Lower lobe of right lung (tissue), 2 donors: Measurements from ENCODE around the gene NKX2-1. TPM values are rescaled to one million over a fixed set of nuclear protein-coding genes. Genes with fewer than 3 reads are reported as not detected.
A peak's percentile ranks its signal among the peaks of the same experiment; 100 is the strongest.

Experiments
- ATAC-seq, 2 donors: fragments of 200-7000 bp; cut with Tn5 transposase; one replicate each; pipeline ENCODE4 v1.9.1; 2020 to 2022; ENCODE audit warnings: mild to moderate bottlenecking in 2 of 2, moderate library complexity in 2 of 2
- DNase-seq: peaks from one replicate; pipeline ENCODE4 v3.0.0-alpha.2; 2020
- H3K27ac ChIP-seq: fragments of 200-600 bp; one replicate; pipeline ENCODE4 v1.8.0; 2022
- H3K27me3 ChIP-seq: fragments of 200-600 bp; one replicate; pipeline ENCODE4 v1.8.0; 2022; ENCODE audit warnings: low read depth
- H3K36me3 ChIP-seq: fragments of 200-600 bp; one replicate; pipeline ENCODE4 v1.8.0; 2022; ENCODE audit warnings: mild to moderate bottlenecking
- H3K4me1 ChIP-seq: fragments of 200-600 bp; one replicate; pipeline ENCODE4 v1.8.0; 2022
- H3K4me3 ChIP-seq: fragments of 200-600 bp; one replicate; pipeline ENCODE4 v1.8.0; 2022; ENCODE audit warnings: mild to moderate bottlenecking
- H3K9me3 ChIP-seq: fragments of 200-600 bp; one replicate; pipeline ENCODE4 v1.8.0; 2022
- CTCF ChIP-seq: fragments of 200-600 bp; IDR thresholded peaks from one replicate; pipeline ENCODE4 v1.8.0; 2022; ENCODE audit warnings: antibody characterized with exemption, mild to moderate bottlenecking
- intact Hi-C: fragments of 100-400 bp; cut with DNase I; formaldehyde crosslinking; loops from one replicate; pipeline ENCODE4 v1.11.0; 2022
- total RNA-seq: library from RNA; stranded (reverse); fragmentation: NEBNext Ultra II Directional; extraction: Animal tissue kit (Norgen Biotek cat#: 25700); gene quantifications from one replicate; pipeline ENCODE4 v1.2.1, GENCODE V29; 2021
- donor health status: DM: no; HTN: yes; CAD: no; lungs with severe emphysema.

Gene NKX2-1
- total RNA-seq, 1 donor from 2014 or later, result 180 TPM

- H3K27me3 ChIP-seq, result peaks cover 79% of the 10 kb centered on the region
- H3K27ac ChIP-seq, result peak overlapping the region; percentile 87
- H3K4me1 ChIP-seq, result peaks cover 10% of the 10 kb centered on the region
- intact Hi-C loops, result no loop called here
- no peak for TF ChIP-seq CTCF
- DNase-seq (peak; percentile 73), ATAC-seq (peak; percentile 75 to 78)
- peak overlapping the region; percentile 53 for H3K4me3 ChIP-seq
- no peaks in the 10 kb centered on the region for H3K36me3 ChIP-seq
- H3K9me3 ChIP-seq, result no peaks in the 10 kb centered on the region
These were observed 14.7 kb downstream of the NKX2-1 start for GRCh38 chr14:36505181-36505815.

GRCh38 chr14:36504771-36505175 lies 15.3 kb downstream of the NKX2-1 start:
- Histone ChIP-seq H3K4me3 (peak overlapping the region; percentile 53), H3K36me3 (no peaks in the 10 kb centered on the region), H3K27ac (peak overlapping the region; percentile 87), H3K9me3 (no peaks in the 10 kb centered on the region), H3K4me1 (peaks cover 10% of the 10 kb centered on the region), H3K27me3 (peaks cover 79% of the 10 kb centered on the region)
- intact Hi-C loops, result no loop called here
- TF ChIP-seq CTCF, result no peak
- no peak for DNase-seq
- no peak for ATAC-seq

- Histone ChIP-seq H3K9me3 (no peaks in the 10 kb centered on the region), H3K4me1 (peaks cover 10% of the 10 kb centered on the region), H3K36me3 (no peaks in the 10 kb centered on the region), H3K27me3 (peaks cover 75% of the 10 kb centered on the region), H3K27ac (peak overlapping the region; percentile 87), H3K4me3 (peak overlapping the region; percentile 53)
- intact Hi-C loops, result no loop called here
- peak; percentile 54 for DNase-seq
- TF ChIP-seq CTCF, result no peak
- ATAC-seq, result peak; percentile 10 to 13
These were observed 16.0 kb downstream of the NKX2-1 start for GRCh38 chr14:36503771-36504741.

GRCh38 chr14:36502558-36503508 lies 17.2 kb downstream of the NKX2-1 start:
- peaks cover 64% of the 10 kb centered on the region for H3K27me3 ChIP-seq
- intact Hi-C loops, result no loop called here
- no peak overlapping the region for H3K4me3 ChIP-seq
- no peaks in the 10 kb centered on the region for H3K36me3 ChIP-seq
- no peak for TF ChIP-seq CTCF
- no peak for DNase-seq
- peaks cover 10% of the 10 kb centered on the region for H3K4me1 ChIP-seq
- H3K27ac ChIP-seq, result peak overlapping the region; percentile 87
- ATAC-seq, result peak in 1 of 2 donors; percentile 4
- no peaks in the 10 kb centered on the region for H3K9me3 ChIP-seq

GRCh38 chr14:36498938-36499337 lies 21.1 kb downstream of the NKX2-1 start:
- ATAC-seq, result peak; percentile 50 to 54
- intact Hi-C loops, result no loop called here
- no peaks in the 10 kb centered on the region for H3K9me3 ChIP-seq
- no peak overlapping the region for H3K27ac ChIP-seq
- H3K4me1 ChIP-seq, result peaks cover under 1% of the 10 kb centered on the region
- no peak for TF ChIP-seq CTCF
- H3K4me3 ChIP-seq, result no peak overlapping the region
- H3K27me3 ChIP-seq, result peaks cover 26% of the 10 kb centered on the region
- no peak for DNase-seq
- no peaks in the 10 kb centered on the region for H3K36me3 ChIP-seq
